GM21423 (cell line): ENCODE measurements around the gene ICA1L.
"Not testable (repeated sequence)": the region's sequence is repeated elsewhere in the genome, so short reads cannot be mapped to it uniquely, and the experiment has no call there.

Experiments
- ATAC-seq: cut with Tn5 transposase; IDR thresholded peaks from one replicate; pipeline ENCODE4 v1.9.1; 2021; ENCODE audit warnings: mild to moderate bottlenecking, moderate library complexity; ENCODE audit not compliant: unreplicated experiment

Gene ICA1L

DNA sequence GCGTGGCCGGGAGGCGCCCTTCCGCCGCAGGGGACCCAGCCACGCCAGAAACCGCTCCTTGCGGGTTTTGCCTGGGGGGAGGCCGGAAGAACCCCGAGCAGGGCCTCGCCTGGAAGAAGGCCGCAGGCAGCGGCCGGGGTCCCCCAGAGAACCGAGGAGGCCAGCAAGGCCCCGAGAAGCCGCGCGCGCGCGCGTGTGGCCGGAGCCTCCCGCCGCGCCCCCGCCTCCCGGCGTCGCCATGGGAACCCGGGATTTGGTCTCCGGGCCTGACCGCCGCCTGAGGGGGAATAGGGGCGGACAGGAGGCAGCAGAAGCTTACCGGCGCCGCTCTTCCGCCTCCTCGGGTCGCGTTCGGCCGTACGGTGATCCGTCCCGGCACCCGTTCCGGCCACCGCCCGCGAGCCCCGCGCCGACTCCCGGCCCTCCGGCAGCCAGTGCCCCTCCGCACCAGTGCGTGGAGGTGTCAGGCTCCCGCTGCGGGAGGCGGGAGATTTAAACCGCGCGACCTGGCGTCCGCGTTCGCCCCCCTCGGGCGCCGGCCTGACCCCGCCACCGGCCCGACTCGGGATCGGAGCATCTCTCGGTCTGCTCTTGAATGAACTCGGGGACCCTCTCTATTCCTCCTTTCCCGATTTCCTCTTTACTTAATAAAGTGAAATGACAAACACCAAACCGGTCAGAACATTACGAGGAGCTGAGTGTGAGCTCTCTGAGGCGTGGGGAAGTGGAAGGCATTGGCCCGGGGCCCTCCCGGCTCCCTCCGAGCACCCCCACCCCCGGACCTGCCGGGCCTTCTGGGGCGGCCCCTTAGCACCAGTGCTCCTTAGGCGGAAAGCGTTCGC, at the start of gene ICA1L:
TSS of gene ICA1L (minus strand) at position 467 of the 842 bp plus-strand sequence. CDS start 42,757 bp downstream, outside the sequence.
- peak; percentile 50 for ATAC-seq

GRCh38 chr2:202918860-202919259, 47.3 kb upstream of the ICA1L start:
- no peak for ATAC-seq

- ATAC-seq, result peak; percentile 59
Observed at GRCh38 chr2:202912342-202913201, 41.0 kb upstream of the ICA1L start.

GRCh38 chr2:202911512-202912341, 40.2 kb upstream of the ICA1L start, which contains the start of the genes CARF and WDR12:
Gene CARF (plus strand): TSS chr2:202912275. CDS start chr2:202941903, 29,628 bp downstream.
Gene WDR12 (minus strand): TSS chr2:202911673. CDS start chr2:202911476, 197 bp downstream.
- ATAC-seq, result peak; percentile 75

GRCh38 chr2:202911203-202911511, 39.6 kb upstream of the ICA1L start:
- ATAC-seq, result no peak

GRCh38 chr2:202910698-202911097, 39.1 kb upstream of the ICA1L start:
- no peak for ATAC-seq

- ATAC-seq, result not testable (repeated sequence)
Observed at GRCh38 chr2:202910250-202910649, 38.7 kb upstream of the ICA1L start.

DNA sequence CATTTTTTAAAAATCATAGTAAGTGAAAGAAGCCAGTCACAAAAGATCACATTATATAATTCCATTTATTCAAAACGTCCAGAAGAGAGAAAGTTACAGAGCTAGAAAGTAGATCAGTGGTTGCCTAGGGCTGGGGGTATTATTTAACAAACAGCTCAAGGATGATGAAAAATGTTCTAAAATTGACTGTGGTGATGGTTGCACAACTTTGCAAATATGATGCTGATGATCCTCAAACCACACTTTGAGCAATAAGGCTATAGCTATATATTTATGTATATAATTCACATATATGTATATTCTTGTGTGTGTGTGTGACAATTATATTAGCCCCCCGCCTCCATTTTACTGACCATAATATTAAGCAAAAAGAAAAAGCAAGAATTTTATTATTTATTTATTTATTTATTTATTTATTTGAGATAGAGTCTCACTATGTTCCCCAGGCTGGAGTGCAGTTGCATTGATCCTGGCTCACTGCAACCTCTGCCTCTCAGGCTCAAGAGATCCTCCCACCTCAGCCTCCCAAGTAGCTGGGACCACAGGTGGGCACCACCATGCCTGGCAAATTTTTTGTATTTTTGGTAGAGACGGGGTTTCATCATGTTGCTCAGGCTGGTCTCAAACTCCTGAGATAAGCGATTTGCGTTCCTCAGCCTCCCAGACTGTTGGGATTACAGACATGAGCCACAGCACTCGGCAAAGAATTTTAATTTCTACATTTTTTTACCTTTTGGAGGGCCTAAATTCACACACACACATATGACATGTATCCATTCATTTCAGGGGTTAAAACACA, 38.0 kb upstream of the ICA1L start:
- no peak for ATAC-seq

DNA sequence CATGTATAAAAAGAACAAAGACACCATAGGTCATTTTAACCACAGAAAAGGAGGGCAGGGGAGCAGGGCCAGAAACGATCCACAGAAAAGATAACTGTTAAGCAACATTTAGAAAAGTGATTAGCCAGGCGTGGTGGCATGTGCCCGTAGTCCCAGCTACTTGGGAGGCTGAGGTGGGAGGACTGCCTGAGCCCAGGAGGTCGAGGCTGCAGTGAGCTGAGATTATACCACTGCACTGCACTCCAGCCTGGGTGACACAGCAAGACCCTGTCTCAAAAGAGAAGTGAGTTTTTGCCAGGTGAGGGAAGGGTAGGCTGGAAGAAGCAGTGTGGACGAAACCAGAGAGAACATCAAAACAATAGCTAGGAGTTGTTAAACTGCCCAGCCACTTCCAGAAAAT, 36.6 kb upstream of the ICA1L start:
- no peak for ATAC-seq

DNA sequence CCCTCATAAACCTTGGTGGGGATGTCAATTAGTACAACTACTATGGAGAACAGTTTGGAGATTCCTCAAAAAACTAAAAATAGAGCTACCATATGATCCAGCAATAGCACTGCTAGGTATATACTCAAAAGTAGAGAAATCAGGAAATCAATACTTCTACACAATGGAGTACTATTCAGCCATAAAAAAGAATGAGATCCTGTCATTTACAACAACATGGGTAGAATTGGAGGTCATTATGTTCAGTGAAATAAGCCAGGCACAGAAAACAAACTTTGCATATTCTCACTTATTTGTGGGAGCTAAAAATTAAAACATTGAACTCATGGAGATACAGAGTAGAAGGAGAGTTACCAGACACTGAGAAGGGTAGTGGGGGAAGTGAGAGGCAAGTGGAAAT, 33.9 kb upstream of the ICA1L start:
- not testable (repeated sequence) for ATAC-seq

GRCh38 chr2:202885190-202885589, 13.6 kb upstream of the ICA1L start:
- ATAC-seq, result no peak

DNA sequence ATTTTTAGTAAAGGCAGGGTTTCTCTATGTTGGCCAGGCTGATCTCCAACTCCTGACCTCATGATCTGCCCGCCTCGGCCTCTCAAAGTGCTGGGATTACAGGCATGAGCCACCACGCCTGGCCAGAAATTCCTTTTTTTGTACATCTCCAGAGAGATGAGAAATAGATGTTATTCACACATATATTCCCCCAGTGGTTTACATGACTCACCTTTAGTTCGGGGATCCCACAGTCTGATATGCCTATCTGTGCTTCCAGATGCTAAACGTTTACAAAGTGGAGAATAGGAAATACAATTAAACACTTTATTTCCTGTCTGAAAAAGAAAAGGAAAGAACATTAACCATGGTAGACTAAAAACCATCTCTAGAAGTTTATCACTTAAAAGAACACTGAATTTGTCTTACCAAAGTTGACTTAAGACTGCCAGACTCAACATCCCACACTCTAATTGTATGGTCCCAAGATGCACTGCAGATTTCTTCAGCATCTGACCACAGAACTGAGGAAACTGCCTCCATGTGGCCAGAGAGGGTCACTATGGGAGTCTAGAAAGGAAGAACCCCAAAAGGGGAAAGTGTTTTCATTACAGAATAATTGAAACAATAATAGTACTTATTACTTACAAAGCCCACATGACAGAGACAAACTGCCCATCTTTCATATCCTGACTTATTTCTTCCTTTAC, 12.6 kb upstream of the ICA1L start:
- ATAC-seq, result no peak

DNA sequence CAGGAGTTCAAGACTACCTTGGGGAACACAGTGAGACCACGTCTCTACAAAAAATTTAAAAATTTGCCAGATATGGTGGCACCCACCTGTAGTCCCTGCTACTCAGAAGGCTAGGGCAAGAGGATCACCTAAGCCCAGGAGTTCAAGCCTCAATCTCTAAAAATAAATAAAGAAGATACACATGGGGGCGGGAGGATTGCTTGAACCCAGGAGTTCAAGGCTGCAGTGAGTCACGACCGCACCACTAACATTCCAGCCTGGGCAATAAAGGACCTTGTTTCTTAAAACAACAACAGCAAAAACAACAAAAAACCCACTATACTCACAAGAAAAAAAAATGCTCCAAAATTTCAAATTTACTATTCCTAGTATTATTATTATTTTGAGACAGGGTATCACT, 10.0 kb upstream of the ICA1L start:
- ATAC-seq, result no peak

DNA sequence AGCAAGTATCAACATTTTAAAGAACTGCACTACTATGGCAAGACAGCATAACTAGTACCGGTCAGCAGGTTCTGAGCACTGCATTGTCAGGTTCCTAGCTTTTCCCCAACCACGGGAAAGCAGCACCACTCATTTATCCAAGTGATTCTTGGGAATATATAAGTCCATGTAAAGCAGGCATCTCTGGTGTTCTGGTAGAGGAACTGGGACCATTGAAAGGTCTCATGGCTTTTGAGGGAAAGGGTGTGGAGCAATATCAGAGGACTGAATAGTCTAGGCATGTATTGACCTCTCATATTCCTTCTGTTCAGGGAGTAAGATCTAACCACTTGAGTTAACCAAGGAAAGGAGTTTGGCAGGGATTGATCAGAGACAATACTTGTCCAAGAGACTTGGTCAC, 6.1 kb upstream of the ICA1L start:
- ATAC-seq, result no peak

DNA sequence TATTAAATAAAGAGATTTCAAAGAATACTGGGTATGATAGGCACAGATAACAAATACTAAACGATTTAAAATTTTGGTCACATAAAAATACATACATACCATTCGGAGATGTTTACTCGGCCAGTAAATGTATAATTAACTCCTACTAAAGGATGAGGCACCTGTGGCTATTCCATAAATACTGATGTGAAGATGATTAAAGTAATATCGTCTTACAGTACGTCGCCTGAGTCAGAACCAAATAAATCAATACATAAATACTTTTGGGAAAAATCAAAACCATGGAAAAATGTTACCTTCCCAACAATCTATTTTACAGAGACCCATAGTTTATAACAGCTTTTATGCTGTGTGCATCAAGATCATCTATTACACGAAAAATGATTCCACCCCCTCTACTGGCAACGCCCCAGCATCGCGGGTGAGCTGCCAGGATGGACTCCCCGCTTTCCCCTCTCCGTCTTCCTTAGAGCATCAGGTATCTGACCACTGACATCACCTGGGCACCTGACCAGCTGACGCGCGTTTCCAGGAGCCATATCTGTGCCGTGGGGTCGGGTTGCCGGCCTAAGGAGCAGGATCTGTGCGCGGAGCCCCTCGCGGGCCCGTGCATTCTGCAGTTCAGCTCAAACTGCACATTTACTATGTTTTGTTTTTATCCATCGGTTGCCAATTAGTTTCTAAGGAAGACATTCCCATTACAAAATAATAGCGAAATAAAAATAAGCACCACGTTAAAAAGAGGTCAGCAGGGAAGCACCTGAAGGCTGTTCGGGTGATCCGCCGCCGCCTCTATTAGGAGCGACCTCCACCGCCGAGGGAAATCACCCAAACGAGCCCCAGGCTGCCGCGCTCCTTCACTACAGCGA, 901 bp downstream of the ICA1L start:
- peak; percentile 67 for ATAC-seq

DNA sequence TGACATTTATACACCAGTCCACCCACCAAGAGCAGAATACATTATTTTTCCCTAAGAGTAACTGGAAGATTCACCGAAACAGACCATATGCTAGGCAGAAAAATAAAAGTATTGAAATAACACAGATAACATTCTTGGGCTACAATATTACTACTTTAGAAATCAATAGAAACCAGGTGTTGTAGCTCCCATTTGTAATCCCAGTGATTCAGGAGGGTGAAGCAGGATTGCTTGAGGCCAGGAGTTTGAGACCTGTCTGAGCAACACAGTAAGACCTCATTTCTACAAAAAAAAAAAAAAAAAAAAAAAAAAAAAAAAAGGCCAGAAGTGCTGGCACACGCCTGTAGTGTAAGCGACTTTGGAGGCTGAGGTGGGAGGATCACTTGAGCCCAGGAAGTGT, 9.6 kb downstream of the ICA1L start:
- no peak for ATAC-seq

- no peak for ATAC-seq
Observed at GRCh38 chr2:202858601-202859000, 13.0 kb downstream of the ICA1L start.

GRCh38 chr2:202849343-202849742, 22.2 kb downstream of the ICA1L start:
- not testable (repeated sequence) for ATAC-seq

DNA sequence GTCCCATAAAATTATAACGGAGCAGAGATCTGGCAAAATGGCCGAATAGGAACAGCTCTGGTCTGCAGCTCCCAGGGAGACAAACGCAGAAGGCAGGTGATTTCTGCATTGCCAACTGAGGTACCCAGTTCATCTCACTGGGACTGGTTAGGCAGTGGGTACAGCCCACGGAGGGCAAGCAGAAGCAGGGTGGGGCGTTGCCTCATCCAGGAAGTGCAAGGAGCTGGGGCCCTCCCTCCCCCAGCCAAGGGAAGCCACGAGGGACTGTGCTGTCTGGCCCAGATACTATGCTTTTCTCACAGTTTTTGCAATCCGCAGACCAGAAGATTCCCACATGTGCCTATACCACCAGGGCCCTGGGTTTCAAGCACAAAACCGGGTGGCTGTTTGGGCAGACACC, 22.8 kb downstream of the ICA1L start:
- no peak for ATAC-seq
